GM10847 (cell line): Measurements from ENCODE around the gene SESN3.

Experiments
- POLR2A ChIP-seq: IDR thresholded peaks from 2 replicates; pipeline ENCODE4 v1.6.1; 2011; ENCODE audit not compliant: insufficient read length; ENCODE audit errors: extremely low read depth

Gene SESN3

DNA sequence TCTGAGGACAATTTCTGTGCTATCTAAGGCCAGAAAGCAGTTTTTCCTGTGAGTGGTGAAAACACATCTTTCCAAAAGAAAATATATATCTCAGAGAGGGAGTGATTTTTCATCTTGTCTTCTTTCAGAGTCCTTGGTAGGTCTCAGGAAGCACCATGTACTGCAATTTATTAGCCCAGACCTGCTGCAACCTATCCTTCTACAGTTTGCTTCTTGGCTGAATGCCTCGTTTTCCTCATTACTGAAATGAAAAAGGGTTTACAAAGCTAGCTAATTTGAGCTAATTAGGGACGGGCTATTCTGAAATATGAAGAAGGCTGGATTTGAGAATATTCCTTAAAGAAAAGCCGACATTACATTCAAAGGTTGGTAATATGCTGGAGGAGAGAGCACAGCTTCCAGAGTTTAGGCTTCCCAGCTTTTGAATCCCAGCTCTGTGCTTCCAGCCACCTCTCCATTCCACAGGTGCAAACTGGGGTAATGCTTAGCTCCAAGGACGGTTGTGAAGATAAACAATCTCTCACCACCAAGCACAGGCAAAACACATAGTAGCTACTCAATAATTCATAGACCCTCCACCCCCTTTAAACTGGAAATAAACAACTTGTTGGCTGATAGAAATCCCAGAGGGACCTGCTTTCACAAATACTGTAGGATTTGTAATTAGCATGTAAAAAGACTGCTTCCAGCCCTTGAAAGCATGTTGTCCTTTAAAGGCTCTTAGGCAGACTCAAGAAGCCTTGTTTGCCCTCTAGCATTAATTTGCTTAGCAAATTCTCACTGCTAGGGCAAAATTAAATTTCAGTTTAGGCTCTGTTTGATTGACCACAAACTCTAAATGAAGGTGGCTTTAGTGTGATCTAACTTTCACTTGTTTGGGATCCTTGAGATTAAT is 24.5 kb upstream of the SESN3 start:
- TF ChIP-seq POLR2A: no peak

GRCh38 chr11:95254716-95255115 is 23.7 kb upstream of the SESN3 start:
- no peak for TF ChIP-seq POLR2A

DNA sequence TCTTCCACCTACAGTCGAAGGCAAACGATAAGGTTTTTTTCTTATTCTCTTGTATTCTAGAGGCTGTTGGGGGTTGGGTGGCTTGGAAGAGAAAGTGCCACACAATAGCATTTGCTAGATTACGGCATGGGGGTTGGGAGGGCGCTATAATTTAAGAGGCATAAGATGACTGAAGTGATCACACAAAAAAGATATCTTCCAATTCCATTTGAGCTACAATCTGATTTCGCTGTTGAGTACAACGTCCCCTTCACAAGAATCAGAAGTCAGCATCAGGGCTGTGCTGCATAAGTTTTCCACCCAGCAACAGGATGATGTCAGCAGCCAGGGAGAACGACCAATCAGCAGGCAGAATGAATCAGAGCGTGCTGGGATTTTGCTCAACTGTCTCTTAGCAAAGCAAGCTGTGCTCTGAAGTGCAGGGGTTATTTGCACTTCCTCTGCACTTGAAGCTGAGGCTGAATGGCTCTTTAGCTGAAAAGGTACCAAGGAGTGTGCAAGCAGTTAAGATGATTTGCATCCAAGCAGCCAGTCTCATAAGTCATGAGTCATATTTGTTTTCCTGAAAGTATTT is 23.2 kb upstream of the SESN3 start:
- no peak for TF ChIP-seq POLR2A

- TF ChIP-seq POLR2A: no peak
Measured at GRCh38 chr11:95253141-95253540, 22.1 kb upstream of the SESN3 start.

DNA sequence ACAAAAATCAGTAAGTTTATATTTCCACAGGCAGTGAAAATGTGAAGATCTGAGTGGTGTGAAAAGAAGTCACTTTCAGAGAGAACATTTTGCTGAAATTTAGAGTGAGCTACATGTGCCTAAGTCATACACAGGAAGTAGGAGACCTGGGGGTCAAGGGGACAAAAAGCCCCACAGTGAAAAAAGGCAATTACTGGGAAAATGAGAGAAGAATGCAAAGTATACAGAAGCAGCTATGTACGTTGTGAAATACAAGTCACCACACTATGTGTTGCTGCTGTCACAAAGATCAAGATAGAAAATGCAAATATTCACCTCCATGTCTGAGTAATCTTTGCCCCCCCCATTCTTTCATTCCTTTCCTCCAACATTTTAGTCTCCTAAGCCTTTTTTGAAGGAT is 21.6 kb upstream of the SESN3 start:
- no peak for TF ChIP-seq POLR2A

GRCh38 chr11:95248666-95249467 is 17.9 kb upstream of the SESN3 start:
- TF ChIP-seq POLR2A: no peak

DNA sequence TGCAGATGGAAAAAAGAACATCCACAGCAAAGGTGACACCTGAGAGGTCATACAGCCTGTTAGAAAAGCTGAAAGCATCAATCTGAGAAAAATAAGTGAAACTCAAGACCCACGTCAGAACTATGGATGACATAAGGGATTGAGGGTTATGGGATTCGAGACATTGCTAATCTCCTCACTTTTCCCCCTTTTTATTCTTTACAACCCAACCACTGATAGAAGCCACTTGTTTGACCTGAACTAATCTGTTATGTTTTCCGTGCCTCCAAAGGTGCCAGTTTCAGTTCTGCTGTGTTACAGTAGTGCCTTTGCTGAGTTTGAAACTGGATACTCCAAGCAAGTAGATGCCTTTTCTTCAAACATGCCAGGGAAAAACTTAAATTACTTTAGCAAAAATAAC is 16.9 kb upstream of the SESN3 start:
- no peak for TF ChIP-seq POLR2A

- no peak for TF ChIP-seq POLR2A
Measured at GRCh38 chr11:95247127-95247684, 16.2 kb upstream of the SESN3 start.

DNA sequence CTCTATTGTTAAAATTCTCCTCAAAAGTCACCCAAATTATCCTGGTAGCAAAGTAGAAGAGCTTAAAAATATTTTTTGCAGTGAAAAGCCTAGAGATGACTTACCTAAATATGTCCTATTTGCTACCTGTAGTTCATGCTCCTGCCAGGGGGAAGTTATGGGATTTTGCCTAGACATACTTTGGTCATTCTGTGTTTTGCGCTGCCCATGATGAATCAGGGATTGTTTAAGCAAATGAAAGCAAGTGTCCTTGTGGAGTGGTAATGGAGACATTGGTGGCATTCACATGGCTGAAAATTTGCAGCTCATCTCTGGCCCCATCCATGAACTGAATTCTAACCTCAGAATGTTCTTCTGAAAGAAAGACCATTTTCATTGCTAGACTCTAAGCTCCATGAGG is 14.6 kb upstream of the SESN3 start:
- no peak for TF ChIP-seq POLR2A

- no peak for TF ChIP-seq POLR2A
Measured at GRCh38 chr11:95245038-95245437, 14.0 kb upstream of the SESN3 start.

DNA sequence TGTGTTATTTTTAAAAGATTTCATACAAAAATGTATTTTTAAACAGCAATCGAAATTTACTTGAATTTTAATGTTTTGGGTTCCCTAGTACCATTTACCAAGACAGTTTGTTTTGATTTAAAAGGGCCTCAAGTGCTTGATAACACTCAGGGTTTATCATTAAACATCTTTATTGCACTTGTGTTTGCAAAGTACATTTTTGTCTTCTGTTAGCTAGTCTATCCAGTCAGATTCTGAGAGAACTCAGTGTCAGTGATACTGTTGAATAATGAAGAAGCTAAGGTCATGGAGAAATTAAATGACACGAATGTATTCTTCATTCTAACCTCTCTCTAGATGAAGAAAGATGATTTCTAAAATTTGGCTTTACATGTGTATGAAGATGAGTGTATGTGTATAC is 12.7 kb upstream of the SESN3 start:
- no peak for TF ChIP-seq POLR2A

DNA sequence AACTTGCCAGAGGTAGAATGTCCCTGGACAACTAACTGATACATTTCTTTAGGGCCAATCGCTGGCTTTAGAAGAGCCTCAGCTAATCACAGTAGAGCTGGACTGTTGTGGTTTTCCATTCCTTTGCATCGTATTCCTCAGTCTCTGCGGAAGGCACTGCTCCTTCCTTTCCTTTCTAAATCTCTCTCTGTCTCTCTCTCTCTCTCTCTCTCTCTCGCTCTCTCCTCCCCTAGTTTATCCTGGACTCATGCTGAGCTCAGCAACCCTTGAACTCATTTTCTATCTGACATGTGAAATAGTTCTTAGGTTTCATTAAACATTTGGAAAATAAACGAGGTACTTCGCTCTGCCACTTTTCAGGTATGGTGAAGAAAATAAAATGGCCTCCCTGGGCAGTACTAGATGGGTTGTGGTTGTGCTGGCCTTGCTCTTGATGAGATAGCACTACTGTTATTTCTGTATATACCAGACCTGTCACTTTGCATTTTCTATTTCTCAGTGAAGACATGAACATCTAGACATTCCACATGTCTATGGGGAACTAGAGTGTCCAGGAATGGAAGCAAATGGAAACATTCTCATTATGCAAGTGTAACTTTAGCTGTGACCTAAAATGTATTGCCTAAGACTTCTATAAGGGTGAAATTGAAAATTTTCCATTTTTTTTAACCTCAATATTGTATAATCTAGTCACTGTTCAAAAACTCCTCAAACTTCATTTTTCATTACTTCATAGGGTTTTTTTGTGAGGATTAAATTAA is 12.0 kb upstream of the SESN3 start:
- no peak for TF ChIP-seq POLR2A

DNA sequence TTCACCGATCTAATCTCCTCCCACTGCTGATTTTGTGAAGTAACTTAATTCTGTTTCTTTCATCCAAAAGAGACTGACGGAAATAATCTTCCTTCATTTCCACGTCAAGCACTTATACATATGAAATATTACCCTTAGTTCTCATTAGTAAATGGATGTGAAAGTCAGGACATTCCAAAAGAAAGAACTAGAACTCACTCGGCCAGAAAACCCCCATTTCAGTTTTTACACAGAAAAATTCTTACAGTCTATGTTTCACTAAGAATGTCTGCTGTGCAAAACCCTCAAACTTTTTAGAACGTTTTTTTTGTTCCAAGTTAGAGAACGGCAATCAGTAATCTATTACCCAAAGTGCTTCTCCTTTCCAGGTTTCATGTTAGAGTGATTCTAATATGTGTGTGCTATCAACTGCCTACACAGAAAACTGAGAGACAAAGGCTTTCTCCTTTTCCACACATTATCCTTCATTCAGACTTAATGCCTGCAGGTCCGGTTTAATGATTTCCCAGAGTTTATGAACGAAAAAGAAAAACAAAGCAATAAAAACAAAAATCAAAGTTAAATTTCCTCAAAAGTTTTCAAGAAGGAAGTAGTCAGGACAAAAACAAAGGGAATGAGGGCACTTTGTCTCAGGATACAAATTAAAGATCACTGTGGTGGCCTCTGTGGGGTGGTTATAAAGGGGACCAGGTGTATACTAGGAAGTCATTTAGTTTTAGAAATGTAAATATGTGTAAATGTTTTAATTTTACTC is 11.3 kb upstream of the SESN3 start:
- TF ChIP-seq POLR2A: no peak

- TF ChIP-seq POLR2A: no peak
Measured at GRCh38 chr11:95241681-95242081, 10.7 kb upstream of the SESN3 start.
